T-helper 9 cell (primary cell): ENCODE measurements around the gene UVSSA.

ENCODE experiments used
- DNase-seq: peaks from one replicate; pipeline ENCODE4 v3.0.0-alpha.2; 2020

Gene UVSSA

GRCh38 chr4:1398681-1399507 is 51.9 kb downstream of the UVSSA start:
- no peak for DNase-seq

DNA sequence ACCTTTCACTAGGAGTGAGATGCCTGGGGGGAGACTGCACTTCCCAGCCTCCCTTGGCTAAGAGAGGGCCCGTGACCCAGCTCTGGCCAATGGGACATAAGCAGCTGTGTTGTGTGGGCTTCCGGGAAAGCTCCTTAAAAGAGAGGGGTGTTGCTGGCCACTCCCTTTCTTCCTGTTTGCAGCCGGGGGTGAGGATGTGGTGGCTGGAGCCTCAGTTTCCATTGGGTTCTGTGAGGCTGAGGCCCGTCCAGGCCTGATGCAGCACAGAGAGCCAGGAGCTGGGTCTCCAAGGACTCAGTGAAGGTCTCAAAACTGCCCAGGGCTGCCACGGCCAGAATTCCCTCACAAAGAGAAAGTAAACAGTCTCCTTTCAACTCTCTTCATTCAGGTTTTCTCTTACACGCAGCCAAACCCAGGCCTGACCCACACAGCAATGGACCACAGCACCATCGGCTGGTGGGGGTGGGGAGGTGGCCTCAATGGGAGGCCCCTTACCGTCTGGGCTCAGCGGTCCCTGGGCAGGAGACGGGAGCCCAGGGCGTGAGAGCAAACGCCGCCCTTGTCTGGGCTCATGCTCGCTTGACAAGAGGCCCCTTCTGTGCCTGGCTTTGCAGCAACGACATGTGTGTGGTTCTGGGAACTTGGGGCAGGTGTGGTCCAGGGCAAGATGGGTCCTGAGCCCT is 52.6 kb downstream of the UVSSA start:
- no peak for DNase-seq

DNA sequence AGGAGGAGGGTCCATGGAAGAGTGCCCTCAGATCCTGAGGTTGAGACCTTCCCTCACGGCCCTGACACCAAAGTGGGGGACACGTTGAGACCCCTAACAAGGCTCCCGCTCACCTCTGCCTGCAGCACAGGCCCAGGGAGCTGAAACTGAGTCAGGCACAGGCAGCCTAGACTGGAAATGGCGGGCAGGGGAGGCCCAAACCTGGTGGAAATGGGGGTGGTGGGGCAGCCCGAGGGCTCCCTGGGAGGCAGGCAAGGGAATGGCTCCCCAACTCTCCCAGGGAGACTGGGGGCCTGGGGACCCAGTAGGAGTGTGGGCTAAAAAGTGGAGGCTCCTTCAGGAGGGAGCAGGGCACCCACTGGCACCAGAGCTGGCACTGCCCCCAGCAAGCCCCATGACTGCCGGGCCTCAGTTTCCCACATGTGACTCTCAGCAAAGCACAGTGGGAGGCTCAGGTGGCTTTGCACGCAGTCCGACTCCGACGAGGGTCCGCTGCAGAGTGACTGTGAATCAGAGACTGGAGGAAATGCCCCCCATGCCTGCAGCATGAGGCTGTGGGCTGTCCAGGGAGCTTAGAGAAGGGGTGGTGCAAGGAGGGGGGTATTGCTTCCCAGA is 53.3 kb downstream of the UVSSA start:
- no peak for DNase-seq

- DNase-seq: no peak
Measured at GRCh38 chr4:1400831-1401408, 53.9 kb downstream of the UVSSA start.

DNA sequence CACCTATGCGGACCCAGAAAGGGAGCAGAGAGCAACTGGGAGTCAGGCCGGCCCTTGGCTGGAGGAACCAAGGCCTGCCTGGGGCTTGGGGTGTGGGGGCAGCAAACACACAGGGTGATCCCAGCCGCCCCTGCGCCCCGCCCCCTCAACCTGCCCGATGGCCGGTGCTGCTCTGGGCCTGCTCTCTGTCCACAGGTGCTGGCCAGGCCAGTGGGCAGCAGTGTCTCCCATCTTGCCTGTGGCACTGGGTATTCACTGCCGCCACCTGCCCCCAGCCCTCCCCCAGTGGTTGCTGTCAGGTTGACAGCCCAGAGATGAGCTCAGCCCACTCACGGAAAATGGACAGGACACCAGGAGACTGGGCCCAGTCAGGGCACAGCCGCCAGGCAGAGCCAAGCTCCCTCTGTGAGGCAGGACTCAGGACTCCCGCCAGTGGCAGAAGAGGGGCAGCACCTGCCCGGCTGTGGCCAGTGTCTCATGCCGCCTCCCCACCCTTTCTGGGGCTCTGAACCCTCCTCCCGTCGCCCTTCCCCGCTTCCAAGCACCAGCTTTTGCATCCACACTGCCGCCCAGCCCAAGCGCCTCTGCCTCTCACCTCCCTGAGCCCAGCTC is 54.5 kb downstream of the UVSSA start:
- no peak for DNase-seq

DNA sequence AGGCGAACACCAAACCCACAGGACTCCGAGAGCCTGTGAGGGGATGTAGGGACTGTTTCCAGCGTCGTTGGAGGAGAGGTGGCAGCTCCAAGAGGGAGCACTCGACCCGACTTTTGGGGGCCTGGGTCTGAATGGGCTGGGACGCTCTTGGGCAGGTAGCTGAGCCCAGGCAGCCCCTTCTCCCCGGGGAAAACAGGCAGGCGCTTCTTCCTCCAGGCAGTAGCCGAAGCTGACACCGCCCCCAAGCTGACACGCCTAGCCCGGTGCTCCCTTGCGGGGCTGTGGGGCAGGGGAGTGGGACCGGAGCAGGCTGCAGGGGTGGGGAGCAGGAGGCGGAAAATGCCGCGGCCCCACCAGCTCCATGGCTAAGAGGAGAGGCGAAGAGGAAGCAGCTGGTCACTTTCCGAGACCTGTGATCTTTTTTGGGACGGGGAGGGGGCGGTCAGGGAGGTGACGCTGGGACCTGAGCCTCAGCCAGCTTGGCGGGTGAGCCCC is 55.1 kb downstream of the UVSSA start:
- no peak for DNase-seq

DNA sequence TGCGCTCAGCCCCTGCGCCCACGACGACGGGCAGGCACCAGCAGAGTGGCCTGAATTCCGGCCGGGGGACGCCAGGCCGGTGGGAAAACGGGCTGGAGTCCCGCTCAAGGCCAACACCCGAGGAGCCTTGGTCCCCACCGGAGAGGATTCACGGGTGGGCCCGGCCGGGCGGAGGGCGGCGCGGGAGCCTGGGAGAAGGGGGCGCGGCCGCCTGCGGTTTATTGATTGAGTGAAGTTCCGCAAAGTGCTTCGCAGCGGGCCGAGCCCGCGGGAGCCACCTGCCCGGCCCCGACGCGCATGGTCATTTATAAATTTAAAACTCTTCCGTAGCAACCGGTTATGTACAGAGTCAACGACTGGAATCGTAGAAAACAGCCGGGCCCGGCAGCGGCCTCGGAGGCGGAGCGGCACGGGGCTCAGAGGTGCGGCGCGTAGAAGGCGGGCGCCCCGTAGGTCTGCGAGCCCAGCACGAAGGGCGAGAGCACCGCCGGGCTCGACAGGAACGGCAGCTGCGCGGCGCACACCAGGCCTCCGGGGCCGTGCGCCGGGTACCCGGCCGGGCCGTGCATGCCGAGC is 55.6 kb downstream of the UVSSA start:
- no peak for DNase-seq

- DNase-seq: no peak
Measured at GRCh38 chr4:1403177-1403583, 56.2 kb downstream of the UVSSA start.

DNA sequence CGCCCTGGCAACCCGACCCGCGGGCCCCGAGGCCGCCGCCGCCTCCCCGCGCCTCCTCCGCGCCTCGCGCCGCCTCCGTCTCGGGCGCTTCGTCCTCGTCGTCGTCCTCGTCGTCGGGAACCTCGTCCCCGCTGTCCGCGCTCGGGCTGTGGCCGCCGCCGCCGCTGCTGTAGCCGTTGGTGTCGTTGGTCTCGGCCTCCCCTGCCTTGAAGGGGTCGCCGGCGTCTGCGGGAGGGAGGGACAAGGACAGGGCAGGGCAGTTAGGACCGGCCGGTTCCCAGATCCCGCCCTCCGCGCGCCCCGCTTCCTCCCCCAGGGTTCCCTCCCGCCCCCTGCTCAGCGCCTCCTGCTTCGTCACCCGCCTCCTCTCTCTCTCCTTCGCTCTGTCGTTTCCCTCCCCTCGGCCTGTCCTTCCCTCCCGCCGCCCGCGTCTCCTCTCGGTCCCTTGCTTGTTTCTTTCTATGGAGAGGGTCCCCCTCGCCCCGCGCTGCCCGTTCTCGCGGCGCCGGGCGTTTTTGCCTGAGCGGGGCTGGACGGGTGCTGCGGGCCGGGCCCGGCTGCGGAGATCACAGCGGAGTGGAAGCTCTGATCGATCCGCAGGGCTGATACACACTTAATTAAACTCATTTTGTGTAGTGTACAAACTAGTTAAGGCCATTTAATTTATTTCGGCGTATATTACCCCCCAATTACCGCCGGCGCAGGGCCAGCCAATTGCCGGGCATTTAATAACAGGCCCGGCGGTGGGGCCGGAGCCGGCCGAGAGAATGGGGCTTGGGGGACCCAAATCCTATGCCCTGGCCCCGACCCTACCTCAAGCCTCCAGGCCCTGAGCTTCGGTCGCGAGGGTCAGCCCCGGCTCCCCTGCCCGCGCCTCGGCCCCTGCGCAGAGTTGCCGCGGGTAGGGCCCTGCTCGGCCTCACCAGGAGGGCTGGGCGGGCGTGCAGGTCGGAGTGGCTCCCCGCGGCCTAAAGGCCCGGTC is 56.9 kb downstream of the UVSSA start:
- no peak for DNase-seq

DNA sequence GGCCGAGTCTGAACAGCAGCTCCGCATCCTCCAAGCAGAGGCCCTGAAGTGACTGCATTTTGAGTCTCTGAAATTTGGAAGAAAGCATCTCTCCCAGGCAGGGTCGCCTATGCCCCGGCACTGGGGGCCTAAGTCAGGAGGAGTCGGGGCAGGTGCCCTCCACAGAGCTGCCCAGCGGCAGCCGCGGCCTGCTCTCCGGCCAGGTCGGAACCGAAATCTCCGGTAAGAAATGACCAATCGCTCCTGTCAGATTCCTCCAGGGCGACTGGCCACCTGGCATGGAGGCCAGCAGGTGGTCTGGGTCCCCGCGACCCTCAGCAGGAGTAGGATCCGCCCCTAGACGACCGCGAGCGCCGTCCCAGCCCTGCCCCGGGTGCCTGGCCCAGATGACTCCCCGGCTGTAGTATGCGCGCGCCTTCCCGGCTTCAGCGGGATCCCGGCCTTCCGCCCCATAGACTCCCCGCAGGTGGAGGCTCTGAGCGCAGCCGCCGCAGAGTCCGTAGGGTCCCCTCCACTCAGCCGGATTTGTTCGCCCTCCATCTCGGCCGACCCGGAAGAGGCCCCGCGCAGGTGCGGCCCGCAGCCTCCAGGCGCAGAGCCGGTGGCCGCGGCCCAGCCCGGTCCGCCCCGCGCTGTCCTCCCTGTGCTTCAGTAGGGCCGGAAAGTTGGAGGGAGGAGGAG is 57.7 kb downstream of the UVSSA start:
- no peak for DNase-seq

DNA sequence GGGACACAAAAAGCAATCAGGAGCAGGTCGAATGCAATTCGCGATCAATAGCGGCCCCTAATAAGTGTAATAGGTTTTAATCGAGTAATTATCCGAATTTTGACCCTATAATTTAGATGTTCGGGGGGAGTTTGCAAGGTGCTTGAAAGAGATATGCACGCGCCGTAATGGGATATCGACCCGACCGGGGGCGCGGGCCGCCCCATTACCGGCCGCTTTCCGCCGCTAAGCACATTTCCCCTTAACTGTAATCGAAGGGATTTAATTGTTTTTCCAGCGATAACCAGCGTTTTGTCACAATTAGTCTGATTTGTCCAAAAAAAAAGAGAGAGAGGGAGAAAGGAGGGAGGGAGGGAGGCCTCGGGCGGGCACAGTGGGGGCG is 58.2 kb downstream of the UVSSA start:
- no peak for DNase-seq

GRCh38 chr4:1405636-1406393 is 58.8 kb downstream of the UVSSA start:
- DNase-seq: no peak

DNA sequence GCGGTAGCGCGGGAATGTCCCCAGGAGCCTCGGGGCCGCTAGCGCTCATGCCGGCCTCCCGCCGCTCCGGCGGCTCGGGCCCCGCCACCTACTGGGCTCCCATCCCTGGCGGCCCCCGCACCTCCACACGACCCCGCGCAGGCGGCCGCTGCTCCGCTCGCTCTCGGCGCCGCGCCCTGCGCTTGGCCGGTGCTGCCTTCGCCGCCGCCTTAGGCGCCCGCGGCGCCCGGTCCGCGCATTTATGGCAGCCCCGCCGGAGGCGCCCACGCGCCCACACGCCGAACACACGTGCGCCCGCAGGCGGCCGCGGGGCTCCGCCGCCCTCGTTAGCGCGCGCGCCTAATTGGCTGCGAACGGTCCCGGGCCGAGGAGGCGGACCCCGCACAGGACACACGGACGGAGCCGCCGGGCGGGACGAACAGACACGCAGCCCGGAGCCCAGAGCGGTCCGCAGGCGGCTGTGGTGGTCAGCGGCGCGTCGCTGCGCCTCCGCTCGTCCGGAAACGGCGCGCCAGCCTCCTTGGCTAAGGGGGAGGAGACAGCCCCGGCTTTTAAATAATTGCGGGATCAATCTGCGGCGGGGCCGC is 59.5 kb downstream of the UVSSA start, which contains the start of gene NKX1-1:
Gene NKX1-1 (minus strand): TSS at position 49 of the 587 bp plus-strand sequence. CDS start 0 bp downstream, at position 49.
- DNase-seq: no peak

DNA sequence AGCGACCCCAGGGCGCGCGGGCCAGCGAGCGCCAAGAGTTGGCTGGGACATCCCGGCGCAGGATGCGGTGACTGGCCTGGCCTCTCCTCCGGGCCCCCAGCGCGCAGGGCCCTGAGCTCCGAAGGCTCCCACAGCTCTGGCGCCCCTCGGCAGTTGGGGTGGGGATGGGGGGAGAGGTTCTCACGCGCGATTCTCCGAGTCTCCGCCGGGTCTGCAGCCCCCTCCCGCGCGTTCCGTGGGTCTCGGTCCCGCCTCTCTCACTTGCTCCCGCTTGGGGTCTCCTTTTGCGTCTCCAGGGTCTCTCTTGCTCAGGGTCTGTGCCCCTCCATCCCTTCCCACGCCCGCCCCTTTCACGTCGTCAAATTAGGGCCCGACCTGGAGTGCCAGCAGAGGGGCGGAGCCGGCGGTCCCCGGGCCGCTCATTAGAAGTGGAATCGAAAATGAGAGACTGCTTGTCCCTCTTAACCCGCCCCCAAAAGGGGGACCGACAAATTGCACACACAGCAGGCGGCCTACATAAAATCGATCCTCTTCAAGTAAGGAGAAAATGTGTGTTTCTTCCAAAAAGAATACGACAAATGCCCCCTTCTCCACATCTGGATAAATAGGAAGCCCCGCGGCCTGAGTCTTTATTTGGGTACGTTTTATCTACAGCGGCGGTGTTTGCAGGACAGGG is 60.1 kb downstream of the UVSSA start:
- DNase-seq: no peak

- no peak for DNase-seq
Measured at GRCh38 chr4:1407657-1408333, 60.8 kb downstream of the UVSSA start.

DNA sequence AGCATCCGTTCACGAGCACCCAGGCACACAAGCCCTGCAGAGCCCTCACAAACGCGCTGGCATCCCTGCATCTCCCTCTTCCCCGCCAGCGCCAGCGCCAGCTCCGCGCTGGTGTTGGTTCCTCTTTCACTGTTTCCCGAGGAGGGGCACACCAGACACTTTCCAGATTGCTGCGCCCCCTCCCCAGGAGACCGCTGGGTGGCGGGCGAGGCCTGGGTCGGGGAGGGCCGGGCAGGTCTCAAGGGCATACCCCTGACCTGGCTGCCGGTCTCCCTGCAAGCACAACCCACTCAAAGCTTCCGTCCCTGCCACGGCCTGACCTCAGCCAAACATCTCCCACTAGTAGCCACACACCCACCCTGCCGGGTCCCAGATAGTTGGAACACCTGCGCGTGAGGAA is 61.4 kb downstream of the UVSSA start:
- DNase-seq: no peak

DNA sequence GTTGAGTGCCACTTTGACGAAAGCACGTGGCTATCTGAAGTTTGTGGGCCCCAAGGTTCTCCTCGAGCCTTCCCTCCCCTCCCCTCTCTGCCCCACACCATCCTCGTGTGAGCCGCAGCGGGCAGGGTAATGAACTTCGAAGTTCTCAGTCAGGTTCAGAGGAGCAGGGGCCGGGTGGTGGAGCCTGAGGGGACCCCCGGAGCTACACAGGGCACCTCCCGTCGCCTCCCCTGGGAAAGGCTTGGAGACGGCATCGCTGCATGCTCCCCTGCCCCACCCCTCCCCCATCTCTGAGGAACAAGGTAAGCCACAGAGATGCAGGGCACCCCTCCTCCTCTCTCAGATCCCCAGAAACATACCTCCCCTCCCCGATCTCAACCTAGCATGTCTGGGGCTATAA is 62.1 kb downstream of the UVSSA start:
- DNase-seq: no peak
